ENCODE results near the gene DNAJA3.

DNAJA3 gene

DNA sequence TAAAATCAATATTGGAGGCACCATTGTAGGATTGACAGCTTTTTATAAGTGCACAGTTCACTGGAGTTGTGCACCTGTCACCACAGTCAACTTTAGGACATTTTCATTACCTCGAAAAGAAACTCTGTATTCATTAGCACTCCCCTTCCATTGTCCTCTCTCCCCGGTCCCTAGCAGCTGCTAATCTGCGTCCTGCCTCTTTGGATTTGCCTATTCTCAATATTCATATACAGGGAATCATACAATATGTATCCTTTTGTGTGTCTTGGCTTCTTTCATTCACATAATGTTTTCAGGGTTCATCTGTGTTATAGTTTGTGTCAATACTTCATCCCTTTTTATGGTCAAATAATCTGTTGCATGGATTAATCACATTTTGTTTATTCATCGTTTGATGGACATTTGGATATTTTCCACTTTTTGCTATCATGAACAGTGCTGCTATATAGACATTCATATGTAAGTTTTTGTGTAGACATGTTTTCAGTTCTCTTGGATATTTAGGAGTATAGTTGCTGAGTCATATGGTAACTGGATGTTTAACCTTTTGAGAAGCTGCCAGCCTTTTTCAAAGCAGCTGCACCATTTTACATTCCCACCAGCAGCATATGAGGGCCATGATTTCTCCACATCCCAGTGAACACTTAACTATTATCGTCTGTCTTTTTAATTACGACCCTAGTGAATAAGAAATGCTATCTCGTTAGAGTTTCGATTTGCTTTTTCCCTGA lies 9.8 kb downstream of the DNAJA3 start:
- DNase-seq (ENCODE audit: low read depth): no peak

- DNase-seq (ENCODE audit: low read depth): no peak
Observed at GRCh38 chr16:4437366-4437765, 11.7 kb downstream of the DNAJA3 start.

GRCh38 chr16:4442371-4442770 lies 16.7 kb downstream of the DNAJA3 start:
- no peak for DNase-seq (ENCODE audit: low read depth)

GRCh38 chr16:4443271-4443670 lies 17.6 kb downstream of the DNAJA3 start:
- no peak for DNase-seq (ENCODE audit: low read depth)

DNA sequence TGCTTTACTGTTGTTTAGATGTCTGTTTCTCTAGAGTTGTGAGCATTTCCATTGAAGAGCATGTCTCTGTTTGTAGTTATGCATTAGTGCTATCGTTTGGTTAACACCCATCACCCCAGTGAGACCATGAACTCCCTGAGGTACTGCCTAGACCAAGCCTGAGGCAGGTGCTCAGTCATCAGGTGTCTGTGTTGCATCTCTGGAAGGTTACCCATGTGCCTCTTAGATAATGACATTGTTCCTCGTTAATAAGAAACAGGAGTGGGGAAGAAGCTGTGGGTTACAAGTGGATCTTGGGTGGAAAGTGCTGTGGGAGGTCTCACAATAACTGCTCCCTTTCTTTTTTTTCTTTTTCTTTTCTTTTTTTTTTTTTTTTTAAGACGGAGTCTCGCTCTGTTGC lies 18.3 kb downstream of the DNAJA3 start:
- DNase-seq (ENCODE audit: low read depth): no peak

DNA sequence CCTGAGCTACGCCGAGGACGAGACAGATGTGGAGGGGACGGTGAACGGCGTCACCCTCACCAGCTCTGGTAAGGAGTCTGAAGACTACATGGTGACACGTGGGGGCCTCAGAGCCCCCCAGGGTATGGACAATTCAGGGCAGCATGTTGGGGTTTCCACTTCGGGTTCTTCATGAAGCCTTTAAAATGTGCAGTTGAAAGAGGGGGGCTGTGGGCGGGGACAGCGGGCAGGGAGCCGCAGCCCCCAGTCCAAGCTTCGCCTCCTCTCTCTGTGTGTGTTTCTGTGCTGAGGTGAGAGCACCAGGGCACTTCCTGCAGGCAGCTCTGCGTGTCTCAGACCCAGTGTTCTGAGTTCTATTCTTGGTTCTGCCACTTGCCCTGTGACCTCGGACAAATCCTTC lies 24.8 kb downstream of the DNAJA3 start:
- DNase-seq (ENCODE audit: low read depth): no peak

- DNase-seq (ENCODE audit: low read depth): no peak
Observed at GRCh38 chr16:4450931-4451519, 25.4 kb downstream of the DNAJA3 start.

GRCh38 chr16:4452674-4453073 lies 27.0 kb downstream of the DNAJA3 start:
- DNase-seq (ENCODE audit: low read depth): no peak

DNA sequence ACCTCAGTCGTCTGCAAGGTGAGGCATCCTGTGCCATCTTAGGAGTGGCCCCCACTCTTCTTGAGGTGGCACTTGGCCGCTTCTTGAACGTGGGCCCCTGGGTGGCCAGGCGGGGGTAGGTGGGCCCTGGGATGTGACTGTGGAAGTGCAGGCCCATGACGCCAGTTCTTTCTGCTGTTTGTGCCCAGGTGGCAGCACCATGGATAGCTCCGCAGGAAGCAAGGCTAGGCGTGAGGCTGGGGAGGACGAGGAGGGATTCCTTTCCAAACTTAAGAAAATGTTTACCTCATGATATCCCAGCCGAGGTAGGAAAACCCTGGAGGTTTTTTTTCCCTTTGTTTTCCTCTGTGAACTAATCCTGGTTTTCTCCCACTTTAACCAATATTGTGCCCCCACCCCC lies 29.0 kb downstream of the DNAJA3 start:
- no peak for DNase-seq (ENCODE audit: low read depth)

DNA sequence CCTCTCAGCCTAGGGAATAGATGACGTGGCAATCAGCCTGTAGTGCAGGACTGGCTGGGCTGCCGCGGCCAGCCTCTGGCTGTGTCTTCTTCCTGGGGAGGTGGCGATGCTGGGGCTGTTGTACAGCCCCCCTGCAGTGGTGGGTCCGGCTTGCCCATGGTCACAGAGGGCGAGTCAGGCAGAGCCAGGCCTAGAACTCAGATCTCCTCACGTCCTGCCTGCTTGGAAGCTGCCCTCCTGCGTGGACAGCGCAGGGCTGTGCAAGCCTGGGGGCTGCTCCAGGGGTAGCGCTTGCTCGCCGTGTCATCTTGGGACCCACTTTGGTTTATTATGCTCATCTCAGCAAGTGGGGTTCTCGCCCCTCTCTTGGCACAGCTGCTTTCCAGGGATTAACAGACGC lies 29.4 kb downstream of the DNAJA3 start:
- DNase-seq (ENCODE audit: low read depth): no peak

DNA sequence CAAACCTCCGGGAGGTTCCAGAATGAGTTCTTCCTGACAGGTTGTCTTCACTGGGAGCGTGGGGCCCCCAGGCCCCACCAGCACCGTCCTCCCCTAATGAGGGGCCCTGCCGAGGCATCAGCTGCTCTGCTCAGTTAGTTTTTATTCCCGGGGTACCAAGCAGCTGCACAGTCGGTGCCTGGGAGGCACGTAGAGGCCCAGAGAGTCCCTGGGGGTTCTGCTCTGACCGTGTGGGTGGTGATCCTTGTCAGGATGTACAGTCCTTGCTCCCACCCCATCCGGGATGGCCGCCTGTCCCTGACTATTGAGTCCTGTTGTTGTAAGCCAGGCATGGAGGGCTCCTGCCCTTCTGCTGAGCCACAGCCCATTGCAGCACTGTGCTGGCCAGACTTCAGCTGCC lies 30.3 kb downstream of the DNAJA3 start:
- DNase-seq (ENCODE audit: low read depth): no peak

GRCh38 chr16:4460936-4461249 lies 35.2 kb downstream of the DNAJA3 start:
- DNase-seq (ENCODE audit: low read depth): no peak

- DNase-seq (ENCODE audit: low read depth): no peak
Observed at GRCh38 chr16:4461250-4462085, 35.8 kb downstream of the DNAJA3 start.

DNA sequence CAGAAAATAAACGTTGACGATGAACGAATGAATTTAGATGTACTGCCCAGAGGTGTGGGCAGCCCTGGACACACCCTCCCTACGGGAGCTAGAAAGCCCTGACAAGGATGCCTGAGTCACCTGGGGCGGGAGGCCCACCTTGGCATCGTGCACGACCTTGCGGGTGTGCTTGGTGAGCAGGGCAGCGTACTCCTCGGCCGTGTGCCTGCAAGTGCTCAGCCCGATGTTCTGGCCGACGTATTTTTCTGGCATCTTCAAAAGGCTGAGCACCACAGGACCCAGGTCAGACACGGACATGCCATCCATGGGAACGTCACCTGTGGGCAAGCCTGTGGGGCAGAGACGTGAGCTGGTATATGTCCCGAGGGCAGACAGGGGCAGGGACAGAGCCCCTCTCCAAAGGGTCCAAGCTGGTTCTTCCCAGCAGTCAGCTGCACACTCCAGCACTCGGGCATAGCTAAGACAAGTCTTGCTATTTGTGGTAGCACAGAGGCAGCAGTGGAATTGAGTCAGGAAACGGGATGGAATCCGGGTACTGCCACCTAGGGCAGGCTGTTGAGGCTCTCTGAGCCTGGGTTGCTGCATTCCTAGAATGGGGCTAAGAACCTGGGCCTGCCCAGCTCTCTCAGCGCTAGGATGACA lies 38.0 kb downstream of the DNAJA3 start:
- DNase-seq (ENCODE audit: low read depth): no peak

- DNase-seq (ENCODE audit: low read depth): no peak
Observed at GRCh38 chr16:4465977-4466779, 40.5 kb downstream of the DNAJA3 start.

GRCh38 chr16:4467916-4468315 lies 42.2 kb downstream of the DNAJA3 start:
- DNase-seq (ENCODE audit: low read depth): no peak

GRCh38 chr16:4468972-4469371 lies 43.3 kb downstream of the DNAJA3 start:
- no peak for DNase-seq (ENCODE audit: low read depth)

DNA sequence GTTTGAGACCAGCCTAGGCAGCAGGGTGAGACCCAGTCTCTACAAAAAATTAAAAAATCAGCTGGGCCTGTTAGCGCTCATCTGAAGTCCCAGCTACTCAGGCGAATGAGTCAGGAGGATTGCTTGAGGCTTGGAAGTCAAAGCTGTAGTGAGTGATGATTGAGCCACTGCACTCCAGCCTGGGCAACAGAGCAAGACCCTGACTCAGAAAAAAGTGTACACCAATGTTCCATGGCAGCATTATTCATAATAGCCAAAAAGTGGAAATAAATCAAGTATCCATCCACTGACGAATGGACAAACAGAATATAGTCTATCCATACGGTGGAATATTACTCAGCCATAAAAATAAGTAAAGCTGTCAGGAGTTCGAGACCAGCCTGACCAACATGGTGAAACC lies 46.2 kb downstream of the DNAJA3 start:
- no peak for DNase-seq (ENCODE audit: low read depth)

- no peak for DNase-seq (ENCODE audit: low read depth)
Observed at GRCh38 chr16:4472880-4473279, 47.2 kb downstream of the DNAJA3 start.

GRCh38 chr16:4474192-4474961 lies 48.7 kb downstream of the DNAJA3 start, which contains the start of gene NMRAL1:
NMRAL1 (minus strand) TSS chr16:4474625; CDS start chr16:4474132, 493 bp downstream.
- DNase-seq (ENCODE audit: low read depth): peak; percentile 85

Measured in HS-27A (cell line).